Astrocyte (in vitro differentiated cells and primary cell): ENCODE data around the gene ATRNL1. TPM values are rescaled to one million over a fixed set of nuclear protein-coding genes. Genes with fewer than 3 reads are reported as not detected.

Source experiments
- DNase-seq: peaks from one replicate; pipeline ENCODE4 v3.0.0-alpha.2; 2010; ENCODE audit warnings: low read depth
- FAIRE-seq: peaks from 2 replicates; lab custom pipeline; 2011; peaks lifted over from hg19 to GRCh38; lab: Jason Lieb, UNC
- H2AFZ ChIP-seq: 2 replicates; pipeline ENCODE4 v1.6.0; 2012; ENCODE audit warnings: low read depth, low read length, inconsistent platforms
- H3K27ac ChIP-seq: 2 replicates; pipeline ENCODE4 v1.5.1; 2011; ENCODE audit warnings: low read depth, low read length, inconsistent platforms
- H3K27me3 ChIP-seq: 2 replicates; pipeline ENCODE4 v1.6.0; 2011; ENCODE audit warnings: low read length, inconsistent platforms; ENCODE audit not compliant: insufficient read depth
- H3K36me3 ChIP-seq: 2 replicates; pipeline ENCODE4 v1.5.1; 2011; ENCODE audit warnings: low read length, inconsistent platforms; ENCODE audit not compliant: insufficient read depth
- H3K4me1 ChIP-seq: 2 replicates; pipeline ENCODE4 v1.5.1; 2011; ENCODE audit warnings: low read length, inconsistent platforms; ENCODE audit not compliant: insufficient read depth
- H3K4me2 ChIP-seq: 2 replicates; pipeline ENCODE4 v1.6.0; 2012; ENCODE audit warnings: low read length, inconsistent platforms
- H3K4me3 ChIP-seq: 2 replicates; pipeline ENCODE4 v1.5.1; 2011; ENCODE audit warnings: low read depth, mild to moderate bottlenecking, low read length, inconsistent platforms; ENCODE audit not compliant: insufficient read depth
- H3K79me2 ChIP-seq: 2 replicates; pipeline ENCODE4 v1.6.0; 2012; ENCODE audit warnings: mild to moderate bottlenecking, low read length, inconsistent platforms; ENCODE audit not compliant: insufficient read depth
- H3K9ac ChIP-seq: 2 replicates; pipeline ENCODE4 v1.6.0; 2012; ENCODE audit warnings: mild to moderate bottlenecking, low read length, inconsistent platforms
- H3K9me3 ChIP-seq: 2 replicates; pipeline ENCODE4 v1.5.1; 2012; ENCODE audit warnings: low read depth, mild to moderate bottlenecking, low read length, inconsistent platforms; ENCODE audit not compliant: insufficient read depth
- H4K20me1 ChIP-seq: 2 replicates; pipeline ENCODE4 v1.6.0; 2012; ENCODE audit warnings: low read length, inconsistent platforms; ENCODE audit not compliant: insufficient read depth
- H3K27ac Mint-ChIP-seq: one replicate; pipeline ENCODE4 v1.8.0; 2021; ENCODE audit warnings: mild to moderate bottlenecking, mixed read lengths; ENCODE audit not compliant: unreplicated experiment
- H3K27me3 Mint-ChIP-seq: one replicate; pipeline ENCODE4 v1.8.0; 2021; ENCODE audit warnings: low read depth, mixed read lengths; ENCODE audit not compliant: unreplicated experiment
- H3K36me3 Mint-ChIP-seq: one replicate; pipeline ENCODE4 v1.8.0; 2021; ENCODE audit warnings: low read depth, mixed read lengths; ENCODE audit not compliant: unreplicated experiment
- H3K4me1 Mint-ChIP-seq: one replicate; pipeline ENCODE4 v1.8.0; 2021; ENCODE audit warnings: low read depth, mixed read lengths; ENCODE audit not compliant: unreplicated experiment
- H3K4me3 Mint-ChIP-seq: one replicate; pipeline ENCODE4 v1.8.0; 2021; ENCODE audit warnings: mild to moderate bottlenecking, moderate library complexity, mixed read lengths; ENCODE audit not compliant: unreplicated experiment
- H3K9me3 Mint-ChIP-seq: one replicate; pipeline ENCODE4 v1.8.0; 2021; ENCODE audit warnings: mild to moderate bottlenecking, mixed read lengths; ENCODE audit not compliant: unreplicated experiment
- CTCF ChIP-seq: IDR thresholded peaks from 2 replicates; pipeline ENCODE4 v1.5.1; 2011; ENCODE audit warnings: low read depth, mild to moderate bottlenecking, inconsistent platforms, low read length, moderate library complexity; ENCODE audit not compliant: insufficient read depth
- EZH2 ChIP-seq: IDR thresholded peaks from 2 replicates; pipeline ENCODE4 v1.6.1; 2012; ENCODE audit warnings: mild to moderate bottlenecking, low read length, inconsistent platforms; ENCODE audit not compliant: insufficient read depth
- total RNA-seq: library from RNA; stranded (reverse); gene quantifications from 2 replicates; pipeline ENCODE4 v1.2.1, GENCODE V29; 2021

Gene ATRNL1
- total RNA-seq, 1 donor from 2014 or later, result 17.5 TPM

DNA sequence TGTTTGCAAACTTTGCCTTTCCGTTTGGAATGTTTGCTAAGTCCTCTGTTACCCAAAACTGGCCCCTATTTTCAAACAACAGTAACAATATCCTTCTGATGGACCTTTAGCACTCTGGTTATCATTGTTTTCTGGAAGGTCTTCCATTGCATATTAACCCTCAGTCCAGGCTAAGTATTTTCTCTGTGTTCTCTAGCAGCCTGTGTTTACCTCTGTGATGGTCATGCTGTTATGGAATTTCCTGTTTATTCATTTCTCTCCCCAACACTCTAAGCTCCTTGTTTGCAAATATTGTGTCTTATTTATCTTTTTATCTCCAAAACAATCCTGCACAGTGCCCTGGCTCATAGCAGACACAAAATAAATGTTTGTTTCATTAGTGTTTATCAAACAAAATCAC is 560.3 kb downstream of the ATRNL1 start:
- Histone ChIP-seq H3K4me2 (no peak overlapping the region), H3K9me3 (no peaks in the 10 kb centered on the region), H4K20me1 (no peaks in the 10 kb centered on the region), H3K79me2 (no peaks in the 10 kb centered on the region), H3K4me3 (no peak overlapping the region), H3K27ac (no peak overlapping the region), H3K27me3 (no peaks in the 10 kb centered on the region), H3K36me3 (no peaks in the 10 kb centered on the region), H3K4me1 (peaks cover 2% of the 10 kb centered on the region), H2AFZ (no peak overlapping the region), H3K9ac (no peak overlapping the region)
- H3K36me3 Mint-ChIP-seq, result no peaks in the 10 kb centered on the region
- H3K27me3 Mint-ChIP-seq, result no peaks in the 10 kb centered on the region
- no peaks in the 10 kb centered on the region for H3K4me1 Mint-ChIP-seq
- H3K9me3 Mint-ChIP-seq, result no peaks in the 10 kb centered on the region
- TF ChIP-seq EZH2 (no peak), CTCF (no peak)
- no peak overlapping the region for H3K27ac Mint-ChIP-seq
- FAIRE-seq, result no peak
- no peak for DNase-seq
- H3K4me3 Mint-ChIP-seq, result no peak overlapping the region

DNA sequence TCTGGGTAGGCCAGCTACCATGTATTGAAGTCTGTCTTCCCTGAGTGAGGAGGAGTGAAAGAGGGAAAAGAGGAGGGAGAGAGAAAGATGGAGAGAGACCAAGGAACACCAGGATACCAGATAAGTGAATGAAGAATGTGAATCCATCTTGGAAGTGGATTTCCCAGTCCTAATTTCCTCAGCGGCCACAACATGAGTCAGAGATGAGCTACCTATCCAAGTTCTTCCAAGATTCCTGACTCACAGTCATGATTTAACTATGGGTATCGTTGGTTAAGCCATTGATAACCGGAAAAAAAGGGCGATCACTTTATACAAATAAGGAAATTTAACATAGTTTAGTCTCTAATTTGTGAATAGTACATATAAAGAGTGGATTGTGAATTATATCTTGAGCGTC is 561.8 kb downstream of the ATRNL1 start:
- H2AFZ ChIP-seq, result peak overlapping the region; percentile 37
- H3K27ac ChIP-seq, result no peak overlapping the region
- TF ChIP-seq CTCF (no peak), EZH2 (no peak)
- peak; percentile 72 for DNase-seq
- H3K4me2 ChIP-seq, result peak overlapping the region; percentile 12
- peaks cover 2% of the 10 kb centered on the region for H3K4me1 ChIP-seq
- Mint-ChIP-seq H3K9me3 (no peaks in the 10 kb centered on the region), H3K4me3 (no peak overlapping the region), H3K4me1 (no peaks in the 10 kb centered on the region), H3K27me3 (no peaks in the 10 kb centered on the region), H3K27ac (peak overlapping the region; percentile 4), H3K36me3 (no peaks in the 10 kb centered on the region)
- no peak overlapping the region for H3K9ac ChIP-seq
- H3K79me2 ChIP-seq, result no peaks in the 10 kb centered on the region
- no peak overlapping the region for H3K4me3 ChIP-seq
- no peaks in the 10 kb centered on the region for H3K27me3 ChIP-seq
- no peak for FAIRE-seq
- H3K9me3 ChIP-seq, result no peaks in the 10 kb centered on the region
- H4K20me1 ChIP-seq, result no peaks in the 10 kb centered on the region
- H3K36me3 ChIP-seq, result no peaks in the 10 kb centered on the region

DNA sequence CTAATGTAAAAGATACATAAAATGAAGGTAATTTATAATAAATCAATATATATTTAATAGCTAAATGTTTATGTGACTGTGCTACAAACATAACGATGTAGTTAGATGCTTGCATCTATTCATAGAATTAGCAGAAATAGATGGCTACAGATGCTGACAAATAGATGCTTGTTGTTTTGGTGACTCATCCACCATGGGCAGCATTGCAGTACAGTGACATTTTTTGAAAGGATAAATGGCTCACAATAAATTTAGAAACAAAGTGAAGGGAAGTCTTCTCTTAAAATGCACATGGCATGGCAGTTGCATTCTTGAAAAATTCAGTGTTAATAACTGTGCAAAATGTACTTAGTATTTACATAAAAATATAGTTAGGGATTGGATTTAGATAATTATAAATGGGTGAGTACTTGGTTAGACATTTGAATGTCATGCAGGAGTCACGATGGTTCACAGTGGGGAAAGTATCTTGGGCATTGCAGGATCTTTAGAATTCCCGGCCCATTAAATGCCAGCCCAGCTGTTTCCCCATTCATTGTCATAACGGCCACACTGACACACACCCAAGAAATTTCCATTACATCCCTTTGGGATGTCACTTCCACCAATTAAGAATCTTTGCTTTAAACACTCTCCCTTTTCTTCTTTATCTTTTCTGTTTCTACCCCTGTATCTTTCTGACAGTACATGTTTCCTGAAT is 564.1 kb downstream of the ATRNL1 start:
- Histone ChIP-seq H3K4me3 (no peak overlapping the region), H3K79me2 (no peaks in the 10 kb centered on the region), H3K4me1 (peaks cover 2% of the 10 kb centered on the region), H3K4me2 (no peak overlapping the region), H3K9me3 (no peaks in the 10 kb centered on the region), H3K9ac (no peak overlapping the region), H2AFZ (no peak overlapping the region), H3K27me3 (no peaks in the 10 kb centered on the region), H3K27ac (no peak overlapping the region), H4K20me1 (no peaks in the 10 kb centered on the region), H3K36me3 (no peaks in the 10 kb centered on the region)
- no peaks in the 10 kb centered on the region for H3K4me1 Mint-ChIP-seq
- peak; percentile 33 for DNase-seq
- H3K9me3 Mint-ChIP-seq, result no peaks in the 10 kb centered on the region
- H3K36me3 Mint-ChIP-seq, result no peaks in the 10 kb centered on the region
- FAIRE-seq, result no peak
- no peak for TF ChIP-seq EZH2
- no peak for TF ChIP-seq CTCF
- H3K27ac Mint-ChIP-seq, result no peak overlapping the region
- H3K4me3 Mint-ChIP-seq, result no peak overlapping the region
- H3K27me3 Mint-ChIP-seq, result no peaks in the 10 kb centered on the region
